Stomach (tissue), 9 donors: Measurements from ENCODE around the gene RAB3GAP2. TPM values are rescaled to one million over a fixed set of nuclear protein-coding genes. Genes with fewer than 3 reads are reported as not detected.
"Not testable (repeated sequence)": the region's sequence is repeated elsewhere in the genome, so short reads cannot be mapped to it uniquely, and the experiment has no call there.

ENCODE experiments used
- DNase-seq, 2 donors: peaks; one replicate each; pipeline versions ENCODE4 v3.0.0 to v3.0.0-alpha.2; 2013 to 2019
- H3K27ac ChIP-seq, 5 donors: fragments of 200-600 bp in 4 of 5; sonication (generic) in 4 of 5; one replicate each; pipeline ENCODE4 v1.5.1; 2013 to 2019; ENCODE audit warnings: mild to moderate bottlenecking in 1 of 5, moderate library complexity in 1 of 5
- H3K27me3 ChIP-seq, 3 donors: fragments of 200-600 bp; sonication (generic); one replicate each; pipeline ENCODE4 v1.5.1; 2017 to 2019; ENCODE audit warnings: mixed run types in 1 of 3
- H3K36me3 ChIP-seq, 4 donors: fragments of 200-600 bp; sonication (generic); 1 replicate in 3 of 4; 2 replicates in 1 of 4; pipeline ENCODE4 v1.5.1; 2016 to 2019
- H3K4me1 ChIP-seq, 4 donors: fragments of 200-600 bp; sonication (generic); one replicate each; pipeline ENCODE4 v1.5.1; 2016 to 2019
- H3K4me3 ChIP-seq, 4 donors: fragments of 200-600 bp; sonication (generic) in 3 of 4; one replicate each; pipeline ENCODE4 v1.5.1; 2016 to 2019; ENCODE audit warnings: mild to moderate bottlenecking in 1 of 4
- H3K9me3 ChIP-seq, 4 donors: fragments of 200-600 bp; sonication (generic); one replicate each; pipeline ENCODE4 v1.5.1; 2016 to 2019
- CTCF ChIP-seq, 7 experiments: fragments of 450-650 bp in 4 of 7; fragments of 200-600 bp in 3 of 7; sonication (generic) in 3 of 7; IDR thresholded peaks; one replicate each; pipeline ENCODE4 v1.5.1; 2016 to 2019; ENCODE audit warnings: antibody characterized with exemption in 7 of 7, control low read depth in 2 of 7, mild to moderate bottlenecking in 1 of 7
- EP300 ChIP-seq: sonication (generic); formaldehyde crosslinking; IDR thresholded peaks from one replicate; pipeline ENCODE4 v1.6.1; 2017; ENCODE audit warnings: antibody characterized with exemption
- POLR2A ChIP-seq, 4 donors: fragments of 450-650 bp; IDR thresholded peaks; one replicate each; pipeline ENCODE4 v1.6.1; 2016; ENCODE audit warnings: antibody characterized with exemption in 4 of 4, control low read depth in 2 of 4, mild to moderate bottlenecking in 1 of 4, moderate library complexity in 1 of 4
- POLR2AphosphoS5 ChIP-seq, 3 donors: sonication (generic); formaldehyde crosslinking; IDR thresholded peaks; one replicate each; pipeline ENCODE4 v1.6.1; 2016; ENCODE audit warnings: antibody characterized with exemption in 3 of 3
- WGBS, 5 donors: extraction: QIAGEN DNeasy Blood & Tissue Kit in 3 of 5; methylation state at CpG; one replicate each; pipeline versions ENCODE4 v1.1.5 to v1.1.7; 2013 to 2018; 5-methylcytosine and 5-hydroxymethylcytosine counted together
- intact Hi-C: fragments of 100-400 bp; cut with DNase I; formaldehyde crosslinking; loops from one replicate; pipeline ENCODE4 v1.15.1; 2023; ENCODE audit warnings: low total_unique reads
- polyA plus RNA-seq, 3 donors: library from polyadenylated mRNA; stranded (reverse); fragments of 200-250 nt; gene quantifications; one replicate each; pipeline ENCODE4 v1.2.3, GENCODE V29; 2013
- total RNA-seq, 5 donors: library from RNA; depleted of rRNA; stranded (reverse); fragments of >200 nt; gene quantifications; one replicate each; pipeline versions ENCODE4 v1.1.0 to v1.2.3, GENCODE V29; 2014 to 2016
- donor health status: healthy with polysubstance abuse.
- donor health status: Bipolar disorder and iron deficiency.
- donor health status: healthy.

RAB3GAP2 gene
- total and polyA plus RNA-seq, 8 donors: 3.7 to 56.0 (median 14.8) TPM

DNA sequence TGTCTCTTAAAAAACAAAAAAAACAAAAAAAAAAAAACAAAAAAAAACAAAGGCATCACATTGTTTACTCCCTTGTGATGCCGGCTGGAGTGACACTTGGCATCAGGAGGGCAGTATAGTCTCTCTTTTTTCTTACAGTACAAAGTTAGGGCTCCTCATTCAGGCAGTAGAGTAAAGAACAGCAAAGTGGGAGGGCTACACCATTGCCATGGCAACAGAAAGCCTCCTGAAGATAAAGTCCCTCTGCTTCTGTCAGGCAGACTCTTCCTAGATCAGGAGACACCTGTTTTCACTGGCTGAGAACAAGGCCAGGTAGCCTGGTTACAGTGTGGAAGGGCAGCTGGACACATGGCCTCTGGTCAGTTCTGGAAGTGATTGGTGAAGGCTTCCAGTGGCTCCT lies 41.3 kb upstream of the RAB3GAP2 start:
- Histone ChIP-seq H3K27ac (no peak overlapping the region), H3K4me1 (no peaks in the 10 kb centered on the region), H3K4me3 (no peak overlapping the region), H3K36me3 (no peaks in the 10 kb centered on the region), H3K27me3 (no peaks in the 10 kb centered on the region), H3K9me3 (no peaks in the 10 kb centered on the region)
- no peak for TF ChIP-seq POLR2A (IDR thresholded peaks at IDR 0.05)
- TF ChIP-seq POLR2AphosphoS5 (IDR thresholded peaks at IDR 0.05): no peak
- TF ChIP-seq CTCF (IDR thresholded peaks at IDR 0.05): no peak
- no peak for TF ChIP-seq EP300
- WGBS, 5 donors: 35 to 69% (median 51%) methylated on average over 1 of the region's 1 CpG
- intact Hi-C loops: no loop called here
- DNase-seq: no peak

DNA sequence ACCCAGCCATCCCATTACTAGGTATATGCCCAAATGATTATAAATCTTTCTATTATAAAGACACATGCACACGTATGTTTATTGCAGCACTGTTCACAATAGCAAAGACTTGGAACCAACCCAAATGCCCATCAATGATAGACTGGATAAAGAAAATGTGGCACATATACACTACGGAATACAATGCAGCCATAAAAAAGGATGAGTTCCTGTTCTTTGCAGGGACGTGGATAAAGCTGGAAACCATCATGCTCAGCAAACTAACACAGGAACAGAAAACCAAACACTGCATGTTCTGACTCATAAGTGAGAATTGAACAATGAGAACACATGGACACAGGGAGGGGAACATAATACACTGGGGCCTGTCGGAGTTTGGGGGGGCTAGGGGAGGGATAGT lies 37.9 kb upstream of the RAB3GAP2 start:
- H3K4me3 ChIP-seq, H3K4me1 ChIP-seq, H3K27me3 ChIP-seq, H3K9me3 ChIP-seq, H3K36me3 ChIP-seq, DNase-seq, intact Hi-C loops, H3K27ac ChIP-seq: not testable (repeated sequence)
- WGBS, 5 donors: 81 to 90% (median 86%) methylated on average over 4 of the region's 4 CpGs

- no peaks in the 10 kb centered on the region for H3K9me3 ChIP-seq
- intact Hi-C loops: no loop called here
- H3K36me3 ChIP-seq: no peaks in the 10 kb centered on the region
- no peak overlapping the region for H3K27ac ChIP-seq
- H3K4me1 ChIP-seq: no peaks in the 10 kb centered on the region
- H3K4me3 ChIP-seq: no peak overlapping the region
- 81 to 93% (median 90%) methylated on average over 3 of the region's 3 CpGs for WGBS, 5 donors
- H3K27me3 ChIP-seq: no peaks in the 10 kb centered on the region
- DNase-seq: no peak
- TF ChIP-seq POLR2A (IDR thresholded peaks at IDR 0.05) (no peak), EP300 (no peak), CTCF (IDR thresholded peaks at IDR 0.05) (no peak), POLR2AphosphoS5 (IDR thresholded peaks at IDR 0.05) (no peak)
These were observed 35.4 kb upstream of the RAB3GAP2 start for GRCh38 chr1:220307607-220308006.

- no peak for TF ChIP-seq POLR2AphosphoS5 (IDR thresholded peaks at IDR 0.05)
- H3K4me1 ChIP-seq: no peaks in the 10 kb centered on the region
- H3K36me3 ChIP-seq: no peaks in the 10 kb centered on the region
- intact Hi-C loops: no loop called here
- H3K27me3 ChIP-seq: no peaks in the 10 kb centered on the region
- no peak for DNase-seq
- H3K27ac ChIP-seq: no peak overlapping the region
- WGBS, 5 donors: 85 to 98% (median 91%) methylated on average over 1 of the region's 1 CpG
- H3K4me3 ChIP-seq: no peak overlapping the region
- H3K9me3 ChIP-seq: no peaks in the 10 kb centered on the region
These were observed 34.1 kb upstream of the RAB3GAP2 start for GRCh38 chr1:220306339-220306738.

DNA sequence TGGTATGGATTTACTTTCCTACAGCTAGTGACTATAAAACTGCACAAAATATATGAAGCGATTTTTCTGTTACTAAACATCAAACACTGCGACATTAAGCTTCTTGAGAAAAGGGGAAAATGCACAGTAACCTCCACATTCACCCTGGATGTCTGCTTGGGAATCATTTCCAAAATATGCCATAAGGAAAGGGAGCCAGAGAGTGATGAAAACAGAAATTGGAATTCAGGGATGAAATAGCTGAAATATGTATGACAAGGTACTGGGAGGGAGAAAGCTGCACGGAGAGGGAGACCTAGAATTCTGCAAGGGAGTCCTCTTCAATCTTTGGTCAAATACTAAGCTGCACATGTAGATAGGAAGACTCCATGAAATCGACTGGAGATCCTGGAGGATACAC lies 31.6 kb upstream of the RAB3GAP2 start:
- WGBS, 5 donors: 78 to 87% (median 81%) methylated on average over 4 of the region's 4 CpGs

More for the DNA sequence above, 31.6 kb upstream of the RAB3GAP2 start:
- Histone ChIP-seq H3K4me1 (peaks cover 0 to 8% (median 2%) of the 10 kb centered on the region in 4 donors), H3K4me3 (no peak overlapping the region), H3K36me3 (no peaks in the 10 kb centered on the region), H3K27ac (no peak overlapping the region), H3K9me3 (no peaks in the 10 kb centered on the region), H3K27me3 (no peaks in the 10 kb centered on the region)
- intact Hi-C loops: no loop called here
- DNase-seq: no peak
- no peak for TF ChIP-seq CTCF (IDR thresholded peaks at IDR 0.05)
- no peak for TF ChIP-seq POLR2A (IDR thresholded peaks at IDR 0.05)
- no peak for TF ChIP-seq POLR2AphosphoS5 (IDR thresholded peaks at IDR 0.05)
- TF ChIP-seq EP300: no peak
